GM18499 (cell line): ENCODE data around the gene FAM217B.

ENCODE experiments used
- ATAC-seq: cut with Tn5 transposase; IDR thresholded peaks from one replicate; pipeline ENCODE4 v1.9.1; 2021; ENCODE audit warnings: moderate number of reproducible peaks; ENCODE audit not compliant: insufficient read depth, unreplicated experiment

Gene FAM217B

GRCh38 chr20:59940129-59940955, at the start of gene FAM217B, which contains the start of gene PPP1R3D:
Gene FAM217B, plus strand, starts transcription at chr20:59940389. Its CDS starts 3,555 bp downstream, at chr20:59943944.
Gene PPP1R3D, minus strand, starts transcription at chr20:59940305. Its CDS starts 374 bp downstream, at chr20:59939931.
- ATAC-seq = peak; percentile 64

GRCh38 chr20:59891581-59891980, 48.6 kb upstream of the FAM217B start:
- ATAC-seq = no peak

- no peak for ATAC-seq
These were observed 44.3 kb upstream of the FAM217B start for GRCh38 chr20:59895908-59896307.

- no peak for ATAC-seq
These were observed 37.7 kb upstream of the FAM217B start for GRCh38 chr20:59902470-59902869.

GRCh38 chr20:59903621-59904020, 36.6 kb upstream of the FAM217B start:
- no peak for ATAC-seq

GRCh38 chr20:59908855-59909254, 31.3 kb upstream of the FAM217B start:
- no peak for ATAC-seq

- no peak for ATAC-seq
These were observed 29.1 kb upstream of the FAM217B start for GRCh38 chr20:59911041-59911440.

- no peak for ATAC-seq
These were observed 27.6 kb upstream of the FAM217B start for GRCh38 chr20:59912609-59913008.

GRCh38 chr20:59920944-59921343, 19.2 kb upstream of the FAM217B start:
- no peak for ATAC-seq

- ATAC-seq = no peak
These were observed 16.7 kb upstream of the FAM217B start for GRCh38 chr20:59923514-59923913.

- no peak for ATAC-seq
These were observed 14.8 kb upstream of the FAM217B start for GRCh38 chr20:59925359-59925758.

- no peak for ATAC-seq
These were observed 14.3 kb upstream of the FAM217B start for GRCh38 chr20:59925899-59926298.

- ATAC-seq = no peak
These were observed 8.5 kb upstream of the FAM217B start for GRCh38 chr20:59931511-59932312.

- no peak for ATAC-seq
These were observed 7.4 kb upstream of the FAM217B start for GRCh38 chr20:59932616-59933295.

GRCh38 chr20:59933296-59933848, 6.8 kb upstream of the FAM217B start, which contains the start of gene SYCP2:
Gene SYCP2, minus strand, starts transcription at chr20:59933637. Its CDS starts 11,224 bp downstream, at chr20:59922413.
- no peak for ATAC-seq

- peak; percentile 49 for ATAC-seq
These were observed 6.2 kb upstream of the FAM217B start for GRCh38 chr20:59933849-59934585.

GRCh38 chr20:59935457-59936185, 4.6 kb upstream of the FAM217B start:
- no peak for ATAC-seq

- no peak for ATAC-seq
These were observed 3.8 kb upstream of the FAM217B start for GRCh38 chr20:59936409-59936808.

- ATAC-seq = no peak
These were observed 3.0 kb upstream of the FAM217B start for GRCh38 chr20:59937150-59937549.
